HG03159 (cell line): ENCODE data around the gene KLRD1.
"Not testable (repeated sequence)": the region's sequence is repeated elsewhere in the genome, so short reads cannot be mapped to it uniquely, and the experiment has no call there.

Experiments used
- ATAC-seq: cut with Tn5 transposase; IDR thresholded peaks from one replicate; pipeline ENCODE4 v1.9.1; 2021; ENCODE audit warnings: mild to moderate bottlenecking, moderate library complexity; ENCODE audit not compliant: unreplicated experiment

Gene KLRD1

DNA sequence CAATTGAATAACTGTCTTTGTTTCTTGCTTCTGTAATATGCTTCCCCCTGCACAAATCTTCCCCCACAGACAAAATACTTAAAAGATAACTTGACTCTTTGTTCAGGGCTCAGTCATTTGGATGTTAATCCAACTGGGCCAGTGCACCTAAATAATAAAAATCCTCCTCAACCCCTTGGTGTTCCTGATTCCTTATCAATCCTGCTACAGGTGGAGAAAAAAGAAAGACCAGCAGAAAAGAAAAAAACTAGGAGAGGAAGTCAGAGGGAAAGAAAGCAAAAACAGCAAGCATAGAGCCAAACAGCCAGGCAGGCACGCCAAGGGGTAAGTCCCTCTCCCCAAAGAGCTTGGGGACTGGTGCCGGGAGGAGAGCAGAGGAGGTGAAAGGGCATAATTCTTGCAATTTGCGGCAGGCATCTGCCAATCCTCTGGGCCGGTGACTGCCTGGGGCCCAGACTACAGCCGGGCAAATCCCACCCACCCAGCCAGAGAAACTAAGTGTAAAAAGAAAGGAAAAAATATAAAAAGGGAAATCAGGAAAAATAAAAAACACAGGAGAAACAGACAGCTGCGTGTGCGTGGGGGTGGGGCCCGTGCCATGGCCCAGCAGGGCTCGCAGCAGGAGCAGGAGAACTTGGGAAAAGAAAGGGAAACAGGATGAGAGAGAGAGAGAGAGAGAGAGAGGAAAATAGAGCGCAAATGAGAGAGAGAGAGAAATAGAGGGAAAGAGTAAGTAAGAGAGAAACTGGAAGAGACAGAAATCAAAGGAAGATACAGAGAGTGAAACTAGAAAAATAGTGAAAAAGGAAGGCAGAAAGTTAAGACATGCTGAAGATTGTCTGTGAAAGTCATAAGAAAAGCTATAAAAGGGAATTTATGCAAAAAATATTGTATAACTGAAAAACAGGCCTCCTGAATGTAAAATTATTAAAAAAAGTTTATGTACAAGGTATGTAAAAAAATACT, 60.8 kb downstream of the KLRD1 start:
- no peak for ATAC-seq

DNA sequence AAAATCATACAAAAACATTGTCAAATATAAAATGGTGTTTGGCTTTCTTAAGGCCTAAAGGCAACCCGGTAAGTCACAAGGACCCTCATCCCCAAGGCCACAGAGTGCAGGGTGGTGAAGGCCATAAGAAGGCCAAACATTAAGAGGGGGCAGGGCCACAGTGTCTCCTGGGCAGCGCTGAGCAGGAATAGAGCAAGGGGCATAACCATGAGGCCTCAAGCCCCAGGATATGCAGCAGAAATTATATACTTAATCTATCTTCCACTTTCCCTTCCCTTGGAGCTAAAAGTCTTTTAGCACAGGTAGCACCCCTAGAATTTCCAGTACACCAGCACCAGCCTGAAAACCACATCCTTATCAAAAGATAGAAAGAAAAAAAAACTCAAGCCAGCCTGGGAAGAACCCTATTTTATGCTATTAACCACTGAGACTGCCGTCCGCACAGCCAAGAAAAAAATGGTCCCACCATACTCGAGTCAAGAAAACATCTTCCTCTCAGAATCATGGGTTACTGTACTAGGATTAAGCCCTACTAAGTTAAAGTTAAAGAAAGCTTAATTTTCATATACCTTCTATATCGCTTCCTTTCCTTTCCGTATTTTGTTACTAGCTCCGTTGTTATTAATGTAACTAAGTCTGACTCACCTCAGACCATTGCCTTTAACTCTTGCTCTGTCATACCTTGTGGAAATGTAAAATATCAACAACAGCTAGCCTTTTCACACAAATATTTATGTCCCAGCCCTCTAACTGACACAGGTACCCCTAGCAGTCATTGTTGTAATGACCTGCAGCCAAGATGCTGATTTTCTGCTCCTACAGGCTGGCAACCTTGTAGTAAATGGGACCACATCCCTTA, 62.1 kb downstream of the KLRD1 start:
- no peak for ATAC-seq

DNA sequence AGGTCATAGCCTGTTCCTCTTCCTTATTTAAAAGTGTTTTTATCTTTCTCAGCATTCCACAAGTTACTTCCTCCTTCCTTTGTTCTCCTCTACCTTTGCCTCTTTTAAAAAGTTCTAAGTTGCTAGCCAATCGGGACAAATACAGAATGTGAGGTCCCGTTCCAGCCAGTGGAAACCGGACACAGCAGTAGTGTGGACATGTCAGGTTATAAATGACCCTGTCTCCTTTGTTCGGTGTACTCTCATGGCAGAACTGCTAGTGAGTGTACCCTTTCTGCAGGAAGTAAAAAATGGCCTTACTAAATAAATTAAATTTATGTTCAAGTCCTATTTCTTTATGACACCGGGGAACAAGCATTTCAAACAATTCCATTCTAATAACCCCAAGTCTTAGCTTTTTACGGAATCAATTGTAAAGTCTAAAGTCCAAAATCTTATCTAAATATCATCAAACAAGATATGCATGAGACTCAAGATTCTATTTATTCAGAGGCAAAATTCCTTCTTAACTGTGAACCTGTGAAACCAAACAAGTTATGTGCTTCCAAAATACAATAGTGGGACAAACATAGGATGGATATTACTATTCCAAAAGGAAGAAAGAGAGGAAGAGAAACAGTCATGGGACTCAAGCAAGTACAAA, 64.3 kb downstream of the KLRD1 start:
- ATAC-seq = not testable (repeated sequence)

DNA sequence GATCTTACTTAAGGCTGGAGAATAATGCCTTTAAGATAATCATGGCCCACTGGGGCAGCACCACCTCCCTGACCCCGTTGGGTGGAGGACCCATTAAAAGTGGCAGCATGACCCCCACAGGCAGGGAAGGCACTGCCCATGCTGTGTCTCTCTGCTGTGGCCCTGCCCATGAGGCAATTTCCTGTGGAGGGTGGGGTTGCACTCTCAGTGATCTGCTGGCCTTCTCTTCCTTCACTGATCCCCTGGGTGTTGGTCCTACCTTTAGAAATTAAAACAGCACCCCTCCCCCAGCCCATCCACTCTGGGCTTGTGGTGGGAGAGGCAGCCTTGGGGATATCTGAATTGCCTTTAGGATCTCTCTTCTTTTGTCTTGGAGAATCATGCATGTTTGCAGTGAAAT, 64.9 kb downstream of the KLRD1 start:
- ATAC-seq = no peak

DNA sequence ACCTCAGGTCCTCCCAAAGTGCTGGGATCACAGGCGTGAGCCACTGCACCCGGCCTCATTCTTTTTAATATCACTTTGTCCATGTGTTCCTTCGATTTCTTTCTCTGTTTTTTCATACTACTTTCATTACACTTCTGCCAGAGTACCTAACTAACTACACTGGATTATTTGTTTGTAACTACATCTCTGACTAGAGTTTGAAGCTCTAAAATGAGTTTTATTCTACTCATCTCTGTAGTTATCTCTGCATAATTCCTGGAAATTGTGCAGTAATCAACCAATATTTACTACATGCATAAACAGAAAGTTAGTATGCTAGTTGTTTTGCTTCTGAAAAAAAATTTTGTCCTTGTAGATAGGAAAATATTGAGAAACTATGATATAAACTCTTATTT, 67.0 kb downstream of the KLRD1 start:
- ATAC-seq = no peak

DNA sequence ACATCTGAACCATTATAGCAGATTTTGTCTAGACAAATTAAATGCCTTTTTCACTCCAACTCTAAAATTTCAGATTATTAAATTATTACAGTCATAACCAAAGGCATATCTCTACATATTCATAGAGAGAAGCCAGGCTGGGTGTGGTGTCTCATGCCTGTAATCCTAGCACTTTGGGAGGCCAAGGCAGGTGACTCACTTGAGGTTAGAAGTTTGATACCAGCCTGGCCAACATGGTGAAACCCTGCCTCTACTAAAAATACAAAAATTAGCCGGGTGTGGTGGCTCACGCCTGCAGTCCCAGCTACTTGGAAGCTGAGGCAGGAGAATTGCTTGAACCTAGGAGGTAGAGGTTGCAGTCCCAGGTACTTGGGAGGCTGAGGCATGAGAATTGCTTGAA, 71.1 kb downstream of the KLRD1 start:
- ATAC-seq = not testable (repeated sequence)
